HEK293 (cell line): ENCODE results near the gene ACSL5.

Experiments used
- ZEB2 ChIP-seq: fragments of 450-650 bp; formaldehyde crosslinking; IDR thresholded peaks from 2 replicates; pipeline ENCODE4 v1.5.1; 2016; ENCODE audit warnings: missing biosample characterization, missing genetic modification characterization
- ZFHX2 ChIP-seq: fragments of 450-650 bp; formaldehyde crosslinking; conservative IDR thresholded peaks from 2 replicates; pipeline ENCODE4 v1.5.1; 2016; ENCODE audit warnings: missing biosample characterization, missing genetic modification characterization
- ZNF138 ChIP-seq: fragments of 450-650 bp; formaldehyde crosslinking; IDR thresholded peaks from 2 replicates; pipeline ENCODE4 v1.5.1; 2016; ENCODE audit warnings: missing biosample characterization, missing genetic modification characterization, borderline replicate concordance
- ZNF274 ChIP-seq, 2 experiments: fragments of 200-500 bp in 1 of 2; fragments of 450-650 bp in 1 of 2; sonication (Bioruptor generic) in 1 of 2; formaldehyde crosslinking in 1 of 2; IDR thresholded peaks; 2 replicates each; pipeline versions ENCODE4 v1.5.1 to v1.6.1; 2014 to 2016; ENCODE audit warnings: borderline replicate concordance in 1 of 2, inconsistent platforms in 1 of 2, low read length in 1 of 2, missing biosample characterization in 1 of 2, missing genetic modification characterization in 1 of 2
- ZNF513 ChIP-seq: fragments of 450-650 bp; IDR thresholded peaks from 2 replicates; pipeline ENCODE4 v1.5.1; 2018; ENCODE audit warnings: missing biosample characterization, missing genetic modification characterization
- ZNF777 ChIP-seq: fragments of 450-650 bp; formaldehyde crosslinking; IDR thresholded peaks from 2 replicates; pipeline ENCODE4 v1.5.1; 2017; ENCODE audit warnings: missing biosample characterization, missing genetic modification characterization, borderline replicate concordance
- TF ChIP-seq, protein P1 (sequence below): fragments of 450-650 bp; formaldehyde crosslinking; IDR thresholded peaks from 2 replicates; pipeline ENCODE4 v1.5.1; 2016; ENCODE audit warnings: missing biosample characterization, missing genetic modification characterization

- TF ChIP-seq ZNF274 (IDR thresholded peaks at IDR 0.05; ENCODE audit: low read length): no peak
- no peak for TF ChIP-seq ZNF274 (tag by site-specific recombination; IDR thresholded peaks at IDR 0.05; ENCODE audit: borderline replicate concordance)
- no peak for TF ChIP-seq ZEB2 (tag by site-specific recombination)
- TF ChIP-seq, protein P1, sequence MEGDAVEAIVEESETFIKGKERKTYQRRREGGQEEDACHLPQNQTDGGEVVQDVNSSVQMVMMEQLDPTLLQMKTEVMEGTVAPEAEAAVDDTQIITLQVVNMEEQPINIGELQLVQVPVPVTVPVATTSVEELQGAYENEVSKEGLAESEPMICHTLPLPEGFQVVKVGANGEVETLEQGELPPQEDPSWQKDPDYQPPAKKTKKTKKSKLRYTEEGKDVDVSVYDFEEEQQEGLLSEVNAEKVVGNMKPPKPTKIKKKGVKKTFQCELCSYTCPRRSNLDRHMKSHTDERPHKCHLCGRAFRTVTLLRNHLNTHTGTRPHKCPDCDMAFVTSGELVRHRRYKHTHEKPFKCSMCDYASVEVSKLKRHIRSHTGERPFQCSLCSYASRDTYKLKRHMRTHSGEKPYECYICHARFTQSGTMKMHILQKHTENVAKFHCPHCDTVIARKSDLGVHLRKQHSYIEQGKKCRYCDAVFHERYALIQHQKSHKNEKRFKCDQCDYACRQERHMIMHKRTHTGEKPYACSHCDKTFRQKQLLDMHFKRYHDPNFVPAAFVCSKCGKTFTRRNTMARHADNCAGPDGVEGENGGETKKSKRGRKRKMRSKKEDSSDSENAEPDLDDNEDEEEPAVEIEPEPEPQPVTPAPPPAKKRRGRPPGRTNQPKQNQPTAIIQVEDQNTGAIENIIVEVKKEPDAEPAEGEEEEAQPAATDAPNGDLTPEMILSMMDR: no peak
- TF ChIP-seq ZNF777 (tag by site-specific recombination): no peak
- TF ChIP-seq ZNF513 (tag by site-specific recombination): no peak
- no peak for TF ChIP-seq ZFHX2
- TF ChIP-seq ZNF138 (tag by site-specific recombination): no peak
Measured at GRCh38 chr10:112351146-112351545, 22.8 kb upstream of the ACSL5 start.
